ENCODE results near the gene RSRP1. TPM values are rescaled to one million over a fixed set of nuclear protein-coding genes. Genes with fewer than 3 reads are reported as not detected.

Gene RSRP1
- total RNA-seq, 2 experiments from 2014 or later, result 101 to 110 TPM

- H3K36me3 Mint-ChIP-seq (ENCODE audit: low read depth), result no peaks in the 10 kb centered on the region
- H3K27ac Mint-ChIP-seq, result no peak overlapping the region
- H3K9me3 Mint-ChIP-seq, result no peaks in the 10 kb centered on the region
- H3K27me3 Mint-ChIP-seq (ENCODE audit: low read depth), result no peaks in the 10 kb centered on the region
- H3K4me1 Mint-ChIP-seq (ENCODE audit: low read depth), result no peaks in the 10 kb centered on the region
- H3K4me3 Mint-ChIP-seq, result no peak overlapping the region
- CTCF ChIA-PET, result interaction anchor here (0.6 kb wide), 1 partner anchor 21 kb away, joined by 3 read pairs; no protein-coding TSS in a partner anchor
- intact Hi-C loops (cut with micrococcal nuclease), result loop anchor here (10.0 kb wide), 2 partner anchors 144 to 274 kb away; partner anchors contain the start of gene RUNX3
- DNase-seq, result no peak
These were observed 38.6 kb downstream of the RSRP1 start for GRCh38 chr1:25208561-25209222.

- no peak for DNase-seq
- Mint-ChIP-seq H3K9me3 (no peaks in the 10 kb centered on the region), H3K27me3 (ENCODE audit: low read depth) (no peaks in the 10 kb centered on the region), H3K36me3 (ENCODE audit: low read depth) (no peaks in the 10 kb centered on the region), H3K4me1 (ENCODE audit: low read depth) (no peaks in the 10 kb centered on the region), H3K4me3 (no peak overlapping the region), H3K27ac (no peak overlapping the region)
- intact Hi-C loops (cut with micrococcal nuclease), result loop anchor here (10.0 kb wide), 2 partner anchors 143 to 273 kb away; partner anchors contain the start of gene RUNX3
- CTCF ChIA-PET, result no interaction called here
These were observed 39.2 kb downstream of the RSRP1 start for GRCh38 chr1:25208092-25208491.

- no peak overlapping the region for H3K4me3 Mint-ChIP-seq
- no peak for DNase-seq
- no peaks in the 10 kb centered on the region for H3K9me3 Mint-ChIP-seq
- H3K4me1 Mint-ChIP-seq (ENCODE audit: low read depth), result no peaks in the 10 kb centered on the region
- H3K36me3 Mint-ChIP-seq (ENCODE audit: low read depth), result no peaks in the 10 kb centered on the region
- H3K27me3 Mint-ChIP-seq (ENCODE audit: low read depth), result no peaks in the 10 kb centered on the region
- CTCF ChIA-PET, result interaction anchor here (0.6 to 4.7 kb wide), 13 partner anchors 12 to 369 kb away, joined by 3 to 39 read pairs (median 4); no protein-coding TSS in a partner anchor
- intact Hi-C loops (cut with micrococcal nuclease), result loop anchor here (10.0 kb wide), 2 partner anchors 141 to 271 kb away; partner anchors contain the start of gene RUNX3
- no peak overlapping the region for H3K27ac Mint-ChIP-seq
These were observed 41.1 kb downstream of the RSRP1 start for GRCh38 chr1:25206201-25206600.

- H3K9me3 Mint-ChIP-seq, result no peaks in the 10 kb centered on the region
- H3K27me3 Mint-ChIP-seq (ENCODE audit: low read depth), result no peaks in the 10 kb centered on the region
- H3K27ac Mint-ChIP-seq, result no peak overlapping the region
- intact Hi-C loops (cut with micrococcal nuclease), result loop anchor here (1.0 to 10.0 kb wide), 5 partner anchors 57 to 357 kb away; partner anchors contain the start of gene RUNX3
- no peaks in the 10 kb centered on the region for H3K36me3 Mint-ChIP-seq (ENCODE audit: low read depth)
- no peak overlapping the region for H3K4me3 Mint-ChIP-seq
- H3K4me1 Mint-ChIP-seq (ENCODE audit: low read depth), result no peaks in the 10 kb centered on the region
- no peak for DNase-seq
- CTCF ChIA-PET, result interaction anchor here (0.6 to 4.7 kb wide), 15 partner anchors 12 to 357 kb away, joined by 3 to 39 read pairs (median 4); no protein-coding TSS in a partner anchor
These were observed 41.5 kb downstream of the RSRP1 start for GRCh38 chr1:25205786-25206185.

- H3K27ac Mint-ChIP-seq, result no peak overlapping the region
- DNase-seq, result no peak
These were observed 42.3 kb downstream of the RSRP1 start for GRCh38 chr1:25204797-25205480.

GRCh38 chr1:25201006-25201405, 46.2 kb downstream of the RSRP1 start:
- no peak overlapping the region for H3K27ac Mint-ChIP-seq
- DNase-seq, result no peak
- no peaks in the 10 kb centered on the region for H3K36me3 Mint-ChIP-seq (ENCODE audit: low read depth)
- CTCF ChIA-PET, result interaction anchor here (0.6 kb wide), 1 partner anchor 201 kb away, joined by 3 read pairs; no protein-coding TSS in a partner anchor
- H3K27me3 Mint-ChIP-seq (ENCODE audit: low read depth), result no peaks in the 10 kb centered on the region
- H3K9me3 Mint-ChIP-seq, result no peaks in the 10 kb centered on the region
- intact Hi-C loops (cut with micrococcal nuclease), result loop anchor here (10.0 kb wide), 2 partner anchors 136 to 266 kb away; partner anchors contain the start of gene RUNX3
- H3K4me1 Mint-ChIP-seq (ENCODE audit: low read depth), result peaks cover 10% of the 10 kb centered on the region
- H3K4me3 Mint-ChIP-seq, result no peak overlapping the region

More at GRCh38 chr1:25204797-25205480, 42.3 kb downstream of the RSRP1 start:
- CTCF ChIA-PET, result interaction anchor here (0.6 to 4.7 kb wide), 16 partner anchors 17 to 1055 kb away, joined by 3 to 39 read pairs (median 4); no protein-coding TSS in a partner anchor
- H3K4me3 Mint-ChIP-seq, result no peak overlapping the region
- H3K27me3 Mint-ChIP-seq (ENCODE audit: low read depth), result no peaks in the 10 kb centered on the region
- no peaks in the 10 kb centered on the region for H3K9me3 Mint-ChIP-seq
- no peaks in the 10 kb centered on the region for H3K4me1 Mint-ChIP-seq (ENCODE audit: low read depth)
- intact Hi-C loops (cut with micrococcal nuclease), result loop anchor here (1.0 to 10.0 kb wide), 5 partner anchors 56 to 357 kb away; partner anchors contain the start of gene RUNX3
- H3K36me3 Mint-ChIP-seq (ENCODE audit: low read depth), result no peaks in the 10 kb centered on the region

GRCh38 chr1:25199819-25200620, 47.2 kb downstream of the RSRP1 start:
- Mint-ChIP-seq H3K36me3 (ENCODE audit: low read depth) (no peaks in the 10 kb centered on the region), H3K27ac (no peak overlapping the region), H3K9me3 (no peaks in the 10 kb centered on the region), H3K4me1 (ENCODE audit: low read depth) (peaks cover 10% of the 10 kb centered on the region), H3K4me3 (no peak overlapping the region), H3K27me3 (ENCODE audit: low read depth) (no peaks in the 10 kb centered on the region)
- no peak for DNase-seq
- CTCF ChIA-PET, result interaction anchor here (0.8 to 0.9 kb wide), 2 partner anchors 15 to 100 kb away, joined by 3 to 4 read pairs; no protein-coding TSS in a partner anchor
- intact Hi-C loops (cut with micrococcal nuclease), result loop anchor here (10.0 kb wide), 2 partner anchors 135 to 265 kb away; partner anchors contain the start of gene RUNX3

- no peaks in the 10 kb centered on the region for H3K36me3 Mint-ChIP-seq (ENCODE audit: low read depth)
- peaks cover 10% of the 10 kb centered on the region for H3K4me1 Mint-ChIP-seq (ENCODE audit: low read depth)
- CTCF ChIA-PET, result interaction anchor here (0.9 to 1.3 kb wide), 2 partner anchors 97 to 99 kb away, joined by 4 to 5 read pairs; no protein-coding TSS in a partner anchor
- intact Hi-C loops (cut with micrococcal nuclease), result no loop called here
- no peaks in the 10 kb centered on the region for H3K27me3 Mint-ChIP-seq (ENCODE audit: low read depth)
- H3K27ac Mint-ChIP-seq, result no peak overlapping the region
- H3K9me3 Mint-ChIP-seq, result no peaks in the 10 kb centered on the region
- no peak overlapping the region for H3K4me3 Mint-ChIP-seq
- DNase-seq, result no peak
These were observed 48.5 kb downstream of the RSRP1 start for GRCh38 chr1:25198663-25199252.

GRCh38 chr1:25197982-25198662, 49.1 kb downstream of the RSRP1 start:
- CTCF ChIA-PET, result interaction anchor here (1.3 kb wide), 1 partner anchor 96 kb away, joined by 5 read pairs; no protein-coding TSS in a partner anchor
- DNase-seq, result peak; percentile 11
- H3K4me1 Mint-ChIP-seq (ENCODE audit: low read depth), result peaks cover 10% of the 10 kb centered on the region
- intact Hi-C loops (cut with micrococcal nuclease), result no loop called here
- H3K27ac Mint-ChIP-seq, result no peak overlapping the region
- no peak overlapping the region for H3K4me3 Mint-ChIP-seq
- no peaks in the 10 kb centered on the region for H3K27me3 Mint-ChIP-seq (ENCODE audit: low read depth)
- no peaks in the 10 kb centered on the region for H3K9me3 Mint-ChIP-seq
- H3K36me3 Mint-ChIP-seq (ENCODE audit: low read depth), result no peaks in the 10 kb centered on the region

GRCh38 chr1:25197235-25197975, 49.8 kb downstream of the RSRP1 start:
- intact Hi-C loops (cut with micrococcal nuclease), result no loop called here
- H3K4me3 Mint-ChIP-seq, result no peak overlapping the region
- H3K36me3 Mint-ChIP-seq (ENCODE audit: low read depth), result no peaks in the 10 kb centered on the region
- H3K9me3 Mint-ChIP-seq, result no peaks in the 10 kb centered on the region
- no peak for DNase-seq
- CTCF ChIA-PET, result interaction anchor here (1.3 kb wide), 1 partner anchor 95 kb away, joined by 5 read pairs; no protein-coding TSS in a partner anchor
- no peak overlapping the region for H3K27ac Mint-ChIP-seq
- H3K27me3 Mint-ChIP-seq (ENCODE audit: low read depth), result no peaks in the 10 kb centered on the region
- peaks cover 10% of the 10 kb centered on the region for H3K4me1 Mint-ChIP-seq (ENCODE audit: low read depth)

Data from activated naive CD4-positive, alpha-beta T cell treated with anti-CD3 and anti-CD28 coated beads for 36 hours (primary cell).